GM12878 (cell line): Measurements from ENCODE around the gene RAET1E. TPM values are rescaled to one million over a fixed set of nuclear protein-coding genes. Genes with fewer than 3 reads are reported as not detected.
A peak's percentile ranks its signal among the peaks of the same experiment; 100 is the strongest.

Experiments used
- ATAC-seq: fragments of 200-7000 bp; cut with Tn5 transposase; 3 replicates; pipeline ENCODE4 v1.9.1; 2020; ENCODE audit warnings: mild to moderate bottlenecking, moderate library complexity
- BruUV-seq: library from RNA; stranded (reverse); fragments of 400-500 nt; replicated peaks from 2 replicates; lab custom pipeline; 2021; lab: Mats Ljungman, UMichigan
- CTCF ChIA-PET: fragments of 300-600 bp; sonication (Branson Sonifier 250); formaldehyde crosslinking; extraction: SDS; loops from one replicate; lab custom pipeline; 2021; ENCODE audit warnings: inconsistent platforms; lab: Yijun Ruan, JAX
- POLR2A ChIA-PET: fragments of 350-600 bp; formaldehyde crosslinking; extraction: SDS; loops from one replicate; lab custom pipeline; 2021; ENCODE audit warnings: inconsistent platforms; lab: Charles Lee
- RAD21 ChIA-PET: fragments of 300-600 bp; sonication (Branson Sonifier 250); formaldehyde crosslinking; loops from one replicate; lab custom pipeline; 2023; ENCODE audit warnings: antibody characterized with exemption; ENCODE audit not compliant: unreplicated experiment; lab: Charles Lee
- SMC1A ChIA-PET: fragments of 300-600 bp; sonication (Branson Sonifier 250); formaldehyde crosslinking; loops from one replicate; lab custom pipeline; 2023; ENCODE audit not compliant: unreplicated experiment, uncharacterized antibody; lab: Charles Lee
- DNase-seq: peaks from one replicate; pipeline ENCODE4 v3.0.0-alpha.2; 2011; ENCODE audit warnings: low read depth, low spot score
- FAIRE-seq: peaks from 3 replicates; lab custom pipeline; 2011; peaks lifted over from hg19 to GRCh38; lab: Jason Lieb, UNC
- H2AFZ ChIP-seq: 2 replicates; pipeline ENCODE4 v1.6.0; 2011; ENCODE audit warnings: low read depth, low read length, control low read depth; ENCODE audit not compliant: control insufficient read depth
- H3K27ac ChIP-seq: 2 replicates; pipeline ENCODE4 v1.5.1; 2011; ENCODE audit warnings: control low read depth; ENCODE audit not compliant: control insufficient read depth, insufficient read depth
- H3K27me3 ChIP-seq, 2 experiments: replicated peaks in 1 of 2; 2 replicates each; pipeline versions ENCODE4 v1.6.0 to v1.6.1; 2011; ENCODE audit warnings: low read length in 1 of 2; ENCODE audit not compliant: control insufficient read depth in 2 of 2, insufficient read depth in 2 of 2
- H3K36me3 ChIP-seq, 2 experiments: 2 replicates each; pipeline ENCODE4 v1.5.1; 2011; ENCODE audit warnings: low read length in 1 of 2; ENCODE audit not compliant: control insufficient read depth in 2 of 2, insufficient read depth in 2 of 2
- H3K4me1 ChIP-seq: 2 replicates; pipeline ENCODE4 v1.6.1; 2011; ENCODE audit warnings: mild to moderate bottlenecking, low read length, moderate library complexity, mixed read lengths; ENCODE audit not compliant: control insufficient read depth, insufficient read depth
- H3K4me2 ChIP-seq: 2 replicates; pipeline ENCODE4 v1.6.0; 2011; ENCODE audit warnings: control low read depth; ENCODE audit not compliant: control insufficient read depth, insufficient read depth
- H3K4me3 ChIP-seq: fragments of 200-600 bp; sonication (generic); 2 replicates; pipeline ENCODE4 v1.5.1; 2016
- H3K79me2 ChIP-seq: 2 replicates; pipeline ENCODE4 v1.6.0; 2011; ENCODE audit warnings: low read length; ENCODE audit not compliant: control insufficient read depth, insufficient read depth
- H3K9ac ChIP-seq: 2 replicates; pipeline ENCODE4 v1.8.0; 2011; ENCODE audit warnings: low read length, control low read depth, mixed read lengths; ENCODE audit not compliant: control insufficient read depth, insufficient read depth
- H3K9me3 ChIP-seq: replicated peaks from 3 replicates; pipeline ENCODE4 v1.5.1; 2011; ENCODE audit warnings: mild to moderate bottlenecking, low read length; ENCODE audit not compliant: control insufficient read depth, insufficient read depth
- H4K20me1 ChIP-seq: 2 replicates; pipeline ENCODE4 v1.6.0; 2011; ENCODE audit not compliant: control insufficient read depth, insufficient read depth
- KLF5 ChIP-seq: fragments of 450-650 bp; IDR thresholded peaks from 2 replicates; pipeline ENCODE4 v1.6.1; 2014; ENCODE audit warnings: mild to moderate bottlenecking; ENCODE audit not compliant: partially characterized antibody
- MTA3 ChIP-seq: IDR thresholded peaks from 2 replicates; pipeline ENCODE4 v1.6.1; 2012; ENCODE audit warnings: low read length, inconsistent platforms, borderline replicate concordance
- PRDM15 ChIP-seq: fragments of 450-650 bp; formaldehyde crosslinking; IDR thresholded peaks from 2 replicates; pipeline ENCODE4 v1.4.0; 2020; ENCODE audit warnings: mild to moderate bottlenecking, moderate library complexity
- RELB ChIP-seq: fragments of 450-650 bp; IDR thresholded peaks from 2 replicates; pipeline ENCODE4 v1.6.1; 2017; ENCODE audit warnings: low read depth, mild to moderate bottlenecking, moderate library complexity
- SREBF2 ChIP-seq: IDR thresholded peaks from 2 replicates; pipeline ENCODE4 v1.6.1; 2012; ENCODE audit warnings: mild to moderate bottlenecking, low read length
- STAT1 ChIP-seq: fragments of 450-650 bp; conservative IDR thresholded peaks from 2 replicates; pipeline ENCODE4 v1.6.1; 2014; ENCODE audit warnings: antibody characterized with exemption, mild to moderate bottlenecking
- USF1 ChIP-seq: IDR thresholded peaks from 2 replicates; pipeline ENCODE4 v1.6.1; 2011; ENCODE audit warnings: borderline replicate concordance, low read depth, mild to moderate bottlenecking, moderate library complexity, mixed read lengths, low read length; ENCODE audit not compliant: insufficient read depth; ENCODE audit errors: extremely low read length
- ZBTB33 ChIP-seq: fragments of 450-650 bp; IDR thresholded peaks from 2 replicates; pipeline ENCODE4 v1.6.1; 2017; ENCODE audit warnings: mild to moderate bottlenecking
- ZSCAN29 ChIP-seq: fragments of 450-650 bp; IDR thresholded peaks from 2 replicates; pipeline ENCODE4 v1.6.1; 2017; ENCODE audit warnings: mild to moderate bottlenecking, moderate library complexity
- WGBS: methylation state at CpG from one replicate; pipeline ENCODE4 v1.1.6; 2016; ENCODE audit warnings: low lambda C conversion rate; ENCODE audit not compliant: insufficient replicate concordance, insufficient coverage; ENCODE audit errors: missing lambda C conversion rate; 5-methylcytosine and 5-hydroxymethylcytosine counted together
- in situ Hi-C: fragments of 300-500 bp; cut with MboI; formaldehyde crosslinking; loops from 9 replicates; pipeline ENCODE4 v1.14.3; 2018; ENCODE audit warnings: mixed read lengths
- intact Hi-C: fragments of 100-400 bp; cut with micrococcal nuclease; formaldehyde crosslinking; loops from one replicate; pipeline ENCODE4 v1.14.2; 2022; ENCODE audit not compliant: unreplicated experiment
- polyA plus RNA-seq, 11 experiments: library from polyadenylated mRNA; depleted of rRNA in 4 of 11; unstranded in 6 of 11; stranded (reverse) in 5 of 11; fragments of >200 nt; fragmentation: Nextera tagmentation in 4 of 11; fragmentation: Illumina TruSeq in 1 of 11; extraction: Ambion mirVana in 4 of 11; extraction: Trizol in 1 of 11; gene quantifications; 1 replicate in 1 of 11; 2 replicates in 10 of 11; pipeline versions ENCODE4 v1.2.1 to v1.2.3, GENCODE V29; 2011 to 2016; ENCODE audit warnings: inconsistent platforms in 2 of 11, missing spikeins in 2 of 11, low read depth in 1 of 11
- total RNA-seq, 4 experiments: library from RNA; depleted of rRNA in 3 of 4; stranded (reverse); fragments of >200 nt in 3 of 4; fragmentation: Illumina TruSeq in 1 of 4; extraction: Trizol in 1 of 4; gene quantifications; 2 replicates each; pipeline versions ENCODE4 v1.2.1 to v1.2.3, GENCODE V29; 2013 to 2021

The RAET1E gene
- total and polyA plus RNA-seq, 10 of the 15 experiments (the other 5 are each of a cell fraction or from before 2014, with no cell fraction given): not detected

GRCh38 chr6:149925253-149925973 is 27.5 kb upstream of the RAET1E start:
- ATAC-seq (peak; percentile 14; the same call in 2 of the 3 replicates), FAIRE-seq (no peak), DNase-seq (no peak)
- Histone ChIP-seq H4K20me1 (no peaks in the 10 kb centered on the region), H3K9ac (no peak overlapping the region), H3K9me3 (no peaks in the 10 kb centered on the region; the same call in 2 of the 3 replicates), H3K27me3 (peaks cover 8 to 17% of the 10 kb centered on the region in 2 experiments), H3K4me1 (no peaks in the 10 kb centered on the region), H3K36me3 (no peaks in the 10 kb centered on the region), H3K4me2 (no peak overlapping the region), H2AFZ (no peak overlapping the region), H3K4me3 (no peak overlapping the region), H3K27ac (no peak overlapping the region), H3K79me2 (no peaks in the 10 kb centered on the region)
- POLR2A ChIA-PET: interaction anchor here (1.2 kb wide), 1 partner anchor 71 kb away, joined by 3 read pairs; no protein-coding TSS in a partner anchor
- in situ Hi-C loops: loop anchor here (5.0 kb wide), 1 partner anchor 93 kb away; no protein-coding TSS in a partner anchor
- intact Hi-C loops: no loop called here
- CTCF ChIA-PET: interaction anchor here (0.7 to 2.1 kb wide), 3 partner anchors 90 to 891 kb away, joined by 3 to 11 read pairs (median 6); no protein-coding TSS in a partner anchor
- RAD21 ChIA-PET: no interaction called here
- BruUV-seq: no TSS peak
- 17% methylated on average over 34 of the region's 34 CpGs for WGBS
- SMC1A ChIA-PET: no interaction called here
- TF ChIP-seq PRDM15 (CRISPR knock-in tag) (no peak), ZSCAN29 (no peak), USF1 (no peak), KLF5 (no peak), ZBTB33 (no peak), STAT1 (no peak), SREBF2 (no peak), MTA3 (no peak), RELB (no peak)
